ENCODE data around the gene PAGE1. TPM values are rescaled to one million over a fixed set of nuclear protein-coding genes. Genes with fewer than 3 reads are reported as not detected.

The PAGE1 gene, protein sequence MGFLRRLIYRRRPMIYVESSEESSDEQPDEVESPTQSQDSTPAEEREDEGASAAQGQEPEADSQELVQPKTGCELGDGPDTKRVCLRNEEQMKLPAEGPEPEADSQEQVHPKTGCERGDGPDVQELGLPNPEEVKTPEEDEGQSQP
- total RNA-seq: not detected in 2 replicates

DNA sequence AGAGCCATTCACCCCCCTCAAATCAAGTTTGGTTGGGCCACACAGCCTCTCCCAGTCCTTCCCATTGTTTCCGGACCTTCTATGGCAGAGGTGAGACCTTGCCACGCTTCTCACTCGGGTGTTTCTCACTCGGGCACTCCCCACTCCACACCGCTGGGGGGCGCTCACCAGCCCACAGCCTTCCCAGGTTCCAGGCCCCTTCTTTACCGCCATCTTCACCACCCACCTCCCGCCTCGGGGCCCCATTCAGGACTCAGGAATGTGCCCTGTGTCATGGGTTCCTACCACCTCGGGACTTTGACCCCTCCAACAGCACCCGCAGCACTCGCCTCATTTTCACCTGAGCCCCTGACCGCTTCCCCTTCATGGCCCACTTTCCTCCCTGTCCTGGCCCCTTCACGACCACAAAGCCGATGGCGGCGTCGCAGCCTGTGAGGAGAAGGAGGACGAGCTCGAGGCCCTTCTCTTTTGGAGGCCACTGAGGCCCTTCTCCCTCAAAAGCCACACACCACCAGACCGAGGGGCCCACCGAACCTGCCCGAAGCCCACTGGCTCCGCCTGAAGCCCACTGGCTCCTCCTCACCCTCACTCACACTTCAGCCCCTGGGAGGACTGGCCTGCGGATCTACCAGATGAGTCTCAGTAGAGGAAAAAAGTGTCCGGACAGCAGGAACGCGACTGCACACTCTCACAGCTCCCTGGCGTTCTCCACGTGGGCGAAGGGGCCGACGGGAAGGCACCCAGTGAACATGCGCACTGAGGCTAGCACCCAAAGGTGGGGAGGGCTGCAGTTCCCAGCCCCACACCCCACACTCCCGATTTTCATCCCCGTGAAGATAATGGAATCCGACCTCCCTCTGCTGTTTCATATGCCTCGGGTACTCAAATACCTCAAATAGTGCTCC lies at the start of gene PAGE1:
TSS of gene PAGE1 (minus strand) at position 709 of the 905 bp plus-strand sequence. CDS start 1,214 bp downstream, outside the sequence.

Other genes with a start within 250 kb of the PAGE1 start
- not detected in 2 replicates for gene GAGE12C, start 163.8 kb downstream of the PAGE1 start, total RNA-seq
- gene GAGE12D, start 154.3 kb downstream of the PAGE1 start, total RNA-seq: not detected in 2 replicates
- gene GAGE12E, start 144.7 kb downstream of the PAGE1 start, total RNA-seq: not detected in 2 replicates
- gene GAGE12F, start 135.1 kb downstream of the PAGE1 start, total RNA-seq: not detected in 2 replicates
- gene GAGE12G, start 125.6 kb downstream of the PAGE1 start, total RNA-seq: not detected in 2 replicates
- not detected in 2 replicates for gene GAGE12H, start 116.0 kb downstream of the PAGE1 start, total RNA-seq
- gene GAGE2A, start 106.5 kb downstream of the PAGE1 start, total RNA-seq: not detected in 2 replicates
- gene GAGE1, start 97.0 kb downstream of the PAGE1 start, total RNA-seq: not detected in 2 replicates
- gene PAGE4, start 133.3 kb upstream of the PAGE1 start, total RNA-seq: not detected in 2 replicates
- gene USP27X, start 183.5 kb upstream of the PAGE1 start, total RNA-seq: 1.7 and 4.6 TPM in 2 replicates
- gene CLCN5, start 226.6 kb upstream of the PAGE1 start, total RNA-seq: 12.0 and 13.7 TPM in 2 replicates

All from nasal cavity respiratory epithelium epithelial cell of viscerocranial mucosa (primary cell).